Osteoblast (primary cell): ENCODE results near the gene BBX. TPM values are rescaled to one million over a fixed set of nuclear protein-coding genes. Genes with fewer than 3 reads are reported as not detected.

Experiments used
- DNase-seq: peaks from one replicate; pipeline ENCODE4 v3.0.0; 2011; ENCODE audit warnings: low spot score, mixed read lengths; ENCODE audit not compliant: insufficient read length; ENCODE audit errors: missing footprints
- H2AFZ ChIP-seq: 2 replicates; pipeline ENCODE4 v1.6.0; 2011; ENCODE audit warnings: mild to moderate bottlenecking, low read length
- H3K27ac ChIP-seq: 2 replicates; pipeline ENCODE4 v1.5.1; 2011; ENCODE audit warnings: mild to moderate bottlenecking, low read depth, low read length, moderate library complexity
- H3K27me3 ChIP-seq: 2 replicates; pipeline ENCODE4 v1.6.0; 2012; ENCODE audit warnings: mild to moderate bottlenecking, control low read depth, inconsistent platforms, low read length, moderate library complexity; ENCODE audit not compliant: insufficient read depth
- H3K36me3 ChIP-seq: 2 replicates; pipeline ENCODE4 v1.5.1; 2011; ENCODE audit warnings: mild to moderate bottlenecking, low read length, control low read depth, moderate library complexity; ENCODE audit not compliant: insufficient read depth
- H3K4me1 ChIP-seq: 2 replicates; pipeline ENCODE4 v1.5.1; 2011; ENCODE audit warnings: mild to moderate bottlenecking, low read length, control low read depth, moderate library complexity; ENCODE audit not compliant: insufficient read depth
- H3K4me2 ChIP-seq: 2 replicates; pipeline ENCODE4 v1.6.0; 2011; ENCODE audit warnings: mild to moderate bottlenecking, low read length; ENCODE audit not compliant: insufficient read depth
- H3K4me3 ChIP-seq: fragments of 200-600 bp; sonication (generic); 3 replicates; pipeline ENCODE4 v1.5.1; 2012; ENCODE audit warnings: mild to moderate bottlenecking, low read length, inconsistent platforms; ENCODE audit not compliant: insufficient read depth
- H3K79me2 ChIP-seq: 2 replicates; pipeline ENCODE4 v1.6.0; 2012; ENCODE audit warnings: mild to moderate bottlenecking, low read length, control low read depth, inconsistent platforms; ENCODE audit not compliant: insufficient read depth
- H3K9me3 ChIP-seq: 2 replicates; pipeline ENCODE4 v1.5.1; 2011; ENCODE audit warnings: low read depth, low read length, control low read depth
- H4K20me1 ChIP-seq: 2 replicates; pipeline ENCODE4 v1.6.0; 2012; ENCODE audit warnings: mild to moderate bottlenecking, low read length, control low read depth; ENCODE audit not compliant: insufficient read depth
- CTCF ChIP-seq: IDR thresholded peaks from 2 replicates; pipeline ENCODE4 v1.5.1; 2011; ENCODE audit warnings: mild to moderate bottlenecking, low read depth, low read length, moderate library complexity; ENCODE audit errors: extremely low read depth
- total RNA-seq: library from RNA; depleted of rRNA; stranded (reverse); fragments of >200 nt; gene quantifications from 2 replicates; pipeline ENCODE4 v1.2.3, GENCODE V29; 2012

The BBX gene
- total RNA-seq, 1 donor, result 66.6 TPM

- DNase-seq, result peak; percentile 26
- Histone ChIP-seq H3K27me3 (no peaks in the 10 kb centered on the region), H3K36me3 (no peaks in the 10 kb centered on the region), H3K27ac (peak overlapping the region; percentile 87), H3K79me2 (no peaks in the 10 kb centered on the region), H3K4me2 (peak overlapping the region; percentile 74), H3K4me1 (peaks cover 55% of the 10 kb centered on the region), H3K4me3 (peak overlapping the region; percentile 49), H2AFZ (no peak overlapping the region), H3K9me3 (no peaks in the 10 kb centered on the region), H4K20me1 (no peaks in the 10 kb centered on the region)
- TF ChIP-seq CTCF, result no peak
Measured at GRCh38 chr3:107662124-107662507, 139.4 kb downstream of the BBX start.

GRCh38 chr3:107662586-107662985 is 139.8 kb downstream of the BBX start:
- no peaks in the 10 kb centered on the region for H3K9me3 ChIP-seq
- H3K36me3 ChIP-seq, result no peaks in the 10 kb centered on the region
- peak overlapping the region; percentile 49 for H3K4me3 ChIP-seq
- no peaks in the 10 kb centered on the region for H3K79me2 ChIP-seq
- TF ChIP-seq CTCF, result no peak
- no peaks in the 10 kb centered on the region for H3K27me3 ChIP-seq
- H4K20me1 ChIP-seq, result no peaks in the 10 kb centered on the region
- no peak for DNase-seq
- H2AFZ ChIP-seq, result no peak overlapping the region
- H3K4me1 ChIP-seq, result peaks cover 52% of the 10 kb centered on the region
- peak overlapping the region; percentile 74 for H3K4me2 ChIP-seq
- H3K27ac ChIP-seq, result peak overlapping the region; percentile 87

GRCh38 chr3:107663266-107663665 is 140.5 kb downstream of the BBX start:
- peak overlapping the region; percentile 87 for H3K27ac ChIP-seq
- H3K36me3 ChIP-seq, result no peaks in the 10 kb centered on the region
- no peak overlapping the region for H2AFZ ChIP-seq
- H3K4me3 ChIP-seq, result no peak overlapping the region
- no peaks in the 10 kb centered on the region for H3K79me2 ChIP-seq
- no peaks in the 10 kb centered on the region for H3K9me3 ChIP-seq
- DNase-seq, result peak; percentile 5
- peak overlapping the region; percentile 74 for H3K4me2 ChIP-seq
- no peaks in the 10 kb centered on the region for H3K27me3 ChIP-seq
- no peaks in the 10 kb centered on the region for H4K20me1 ChIP-seq
- no peak for TF ChIP-seq CTCF
- peaks cover 50% of the 10 kb centered on the region for H3K4me1 ChIP-seq

GRCh38 chr3:107664614-107665013 is 141.9 kb downstream of the BBX start:
- H3K79me2 ChIP-seq, result no peaks in the 10 kb centered on the region
- H3K4me3 ChIP-seq, result no peak overlapping the region
- no peak overlapping the region for H2AFZ ChIP-seq
- H3K9me3 ChIP-seq, result no peaks in the 10 kb centered on the region
- H3K36me3 ChIP-seq, result no peaks in the 10 kb centered on the region
- H3K4me2 ChIP-seq, result no peak overlapping the region
- peaks cover 43% of the 10 kb centered on the region for H3K4me1 ChIP-seq
- no peak for DNase-seq
- H4K20me1 ChIP-seq, result no peaks in the 10 kb centered on the region
- peak; percentile 24 for TF ChIP-seq CTCF
- H3K27me3 ChIP-seq, result no peaks in the 10 kb centered on the region
- H3K27ac ChIP-seq, result no peak overlapping the region
